DND-41 (cell line): ENCODE results near the gene TXNIP.

Source experiments
- ATAC-seq: fragments of 200-7000 bp; cut with Tn5 transposase; 3 replicates; pipeline ENCODE4 v1.9.1; 2021; ENCODE audit warnings: low read depth; ENCODE audit not compliant: insufficient read depth
- DNase-seq: peaks from one replicate; pipeline ENCODE4 v3.0.0-alpha.2; 2020
- H2AFZ ChIP-seq: 2 replicates; pipeline ENCODE4 v1.6.0; 2012; ENCODE audit warnings: low read depth, low read length
- H3K27ac ChIP-seq: 2 replicates; pipeline ENCODE4 v1.5.1; 2012; ENCODE audit warnings: low read length, inconsistent platforms
- H3K27me3 ChIP-seq: fragments of 200-600 bp; sonication (generic); 2 replicates; pipeline ENCODE4 v1.6.0; 2012; ENCODE audit warnings: low read length, mild to moderate bottlenecking, inconsistent platforms; ENCODE audit not compliant: insufficient read depth, poor library complexity
- H3K36me3 ChIP-seq: 2 replicates; pipeline ENCODE4 v1.5.1; 2012; ENCODE audit warnings: low read length, inconsistent platforms; ENCODE audit not compliant: insufficient read depth
- H3K4me1 ChIP-seq: 2 replicates; pipeline ENCODE4 v1.5.1; 2012; ENCODE audit warnings: mild to moderate bottlenecking, low read length; ENCODE audit not compliant: insufficient read depth
- H3K4me2 ChIP-seq: 2 replicates; pipeline ENCODE4 v1.6.0; 2012; ENCODE audit warnings: mild to moderate bottlenecking, moderate library complexity, low read length, inconsistent platforms; ENCODE audit not compliant: insufficient read depth
- H3K4me3 ChIP-seq, 2 experiments: fragments of 200-600 bp in 1 of 2; shearing (Covaris generic) in 1 of 2; 2 replicates each; pipeline ENCODE4 v1.5.1; 2012 to 2016; ENCODE audit warnings: inconsistent platforms in 2 of 2, low read length in 2 of 2, mild to moderate bottlenecking in 2 of 2, low read depth in 1 of 2, moderate library complexity in 1 of 2
- H3K79me2 ChIP-seq: 2 replicates; pipeline ENCODE4 v1.6.0; 2012; ENCODE audit warnings: low read length, inconsistent platforms; ENCODE audit not compliant: insufficient read depth
- H3K9ac ChIP-seq: 2 replicates; pipeline ENCODE4 v1.6.0; 2012; ENCODE audit warnings: low read depth, mild to moderate bottlenecking, inconsistent platforms, low read length, moderate library complexity
- H3K9me3 ChIP-seq: 2 replicates; pipeline ENCODE4 v1.5.1; 2012; ENCODE audit warnings: low read length, moderate library complexity, mild to moderate bottlenecking, inconsistent platforms; ENCODE audit not compliant: insufficient read depth, severe bottlenecking
- H4K20me1 ChIP-seq: 2 replicates; pipeline ENCODE4 v1.6.0; 2012; ENCODE audit warnings: low read length; ENCODE audit not compliant: insufficient read depth
- CTCF ChIP-seq: IDR thresholded peaks from 2 replicates; pipeline ENCODE4 v1.5.1; 2012; ENCODE audit warnings: borderline replicate concordance, low read length, moderate library complexity, mild to moderate bottlenecking; ENCODE audit not compliant: poor library complexity, severe bottlenecking; ENCODE audit errors: extremely low read depth
- EZH2 ChIP-seq: IDR thresholded peaks from 3 replicates; pipeline ENCODE4 v1.6.1; 2012; ENCODE audit warnings: borderline replicate concordance, low read depth, mild to moderate bottlenecking, moderate library complexity, low read length, inconsistent platforms; ENCODE audit not compliant: severe bottlenecking

TXNIP gene

GRCh38 chr1:146022403-146023127 lies 26.2 kb upstream of the TXNIP start:
- Histone ChIP-seq H3K4me2 (no peak overlapping the region), H3K9ac (no peak overlapping the region), H3K9me3 (no peaks in the 10 kb centered on the region), H2AFZ (no peak overlapping the region), H3K36me3 (no peaks in the 10 kb centered on the region), H3K27me3 (peaks cover 3% of the 10 kb centered on the region), H3K4me1 (no peaks in the 10 kb centered on the region), H3K27ac (no peak overlapping the region), H4K20me1 (no peaks in the 10 kb centered on the region), H3K4me3 (no peak overlapping the region), H3K79me2 (no peaks in the 10 kb centered on the region)
- ATAC-seq = no peak
- DNase-seq = no peak
- TF ChIP-seq EZH2 = no peak
- TF ChIP-seq CTCF = no peak

- DNase-seq (no peak), ATAC-seq (no peak)
- H3K4me3 ChIP-seq = no peak within 1 kb of the TSS
- H3K4me2 ChIP-seq = no peak within 1 kb of the TSS
- no peaks in the 10 kb centered on the region for H3K4me1 ChIP-seq
- no peak for TF ChIP-seq CTCF
- TF ChIP-seq EZH2 = no peak
- H4K20me1 ChIP-seq = no peaks in the 10 kb centered on the region
- H3K27ac ChIP-seq = no peak within 1 kb of the TSS
- no peaks in the 10 kb centered on the region for H3K79me2 ChIP-seq
- H3K27me3 ChIP-seq = peaks cover 7% of the 10 kb centered on the region
- no peaks in the 10 kb centered on the region for H3K9me3 ChIP-seq
- no peak within 1 kb of the TSS for H3K9ac ChIP-seq
- no peaks in the 10 kb centered on the region for H3K36me3 ChIP-seq
- H2AFZ ChIP-seq = no peak within 1 kb of the TSS
Observed at GRCh38 chr1:146021622-146022402, 25.4 kb upstream of the TXNIP start, which contains the start of gene HJV. Gene HJV (minus strand): TSS chr1:146021735. CDS start chr1:146020231, 1,504 bp downstream.

- peaks cover 7% of the 10 kb centered on the region for H3K27me3 ChIP-seq
- H3K4me2 ChIP-seq = no peak overlapping the region
- DNase-seq (no peak), ATAC-seq (no peak)
- no peaks in the 10 kb centered on the region for H3K4me1 ChIP-seq
- H3K36me3 ChIP-seq = no peaks in the 10 kb centered on the region
- TF ChIP-seq EZH2 = no peak
- no peak for TF ChIP-seq CTCF
- no peaks in the 10 kb centered on the region for H3K9me3 ChIP-seq
- no peak overlapping the region for H3K9ac ChIP-seq
- no peaks in the 10 kb centered on the region for H4K20me1 ChIP-seq
- no peaks in the 10 kb centered on the region for H3K79me2 ChIP-seq
- no peak overlapping the region for H2AFZ ChIP-seq
- H3K4me3 ChIP-seq = no peak overlapping the region
- no peak overlapping the region for H3K27ac ChIP-seq
Observed at GRCh38 chr1:146021050-146021445, 24.7 kb upstream of the TXNIP start.
